Left ventricle myocardium inferior (tissue), 1 donor: Measurements from ENCODE around the gene FAM3A. TPM values are rescaled to one million over a fixed set of nuclear protein-coding genes. Genes with fewer than 3 reads are reported as not detected.

Source experiments
- DNase-seq: peaks from one replicate; pipeline ENCODE4 v3.0.0-alpha.2; 2020
- H3K27ac ChIP-seq: fragments of 200-600 bp; replicated peaks from 2 replicates; pipeline ENCODE4 v1.8.0; 2021
- H3K27me3 ChIP-seq: fragments of 200-600 bp; 2 replicates; pipeline ENCODE4 v1.8.0; 2021; ENCODE audit warnings: low read depth
- H3K36me3 ChIP-seq: fragments of 200-600 bp; 2 replicates; pipeline ENCODE4 v1.8.0; 2021
- H3K4me1 ChIP-seq: fragments of 200-600 bp; 2 replicates; pipeline ENCODE4 v1.8.0; 2021
- H3K4me3 ChIP-seq: fragments of 200-600 bp; 2 replicates; pipeline ENCODE4 v1.8.0; 2021; ENCODE audit warnings: mild to moderate bottlenecking, moderate library complexity
- H3K9me3 ChIP-seq: fragments of 200-600 bp; replicated peaks from 2 replicates; pipeline ENCODE4 v1.8.0; 2021
- intact Hi-C: fragments of 100-400 bp; cut with micrococcal nuclease; formaldehyde crosslinking; loops from one replicate; pipeline ENCODE4 v1.11.0; 2022
- total RNA-seq: library from RNA; stranded (reverse); fragmentation: NEBNext Ultra II Directional; extraction: Animal tissue kit (Norgen Biotek cat#: 25700); gene quantifications from one replicate; pipeline ENCODE4 v1.2.1, GENCODE V29; 2021
- TF ChIP-seq, protein P1 (sequence below): fragments of 200-600 bp; IDR thresholded peaks from 2 replicates; pipeline ENCODE4 v1.8.0; 2021; ENCODE audit warnings: antibody characterized with exemption, mild to moderate bottlenecking, borderline replicate concordance
- donor health status: DM: no; HTN: yes; CAD: no; lungs with severe emphysema.

Gene FAM3A
- total RNA-seq, 1 donor from 2014 or later: 52.0 TPM

DNA sequence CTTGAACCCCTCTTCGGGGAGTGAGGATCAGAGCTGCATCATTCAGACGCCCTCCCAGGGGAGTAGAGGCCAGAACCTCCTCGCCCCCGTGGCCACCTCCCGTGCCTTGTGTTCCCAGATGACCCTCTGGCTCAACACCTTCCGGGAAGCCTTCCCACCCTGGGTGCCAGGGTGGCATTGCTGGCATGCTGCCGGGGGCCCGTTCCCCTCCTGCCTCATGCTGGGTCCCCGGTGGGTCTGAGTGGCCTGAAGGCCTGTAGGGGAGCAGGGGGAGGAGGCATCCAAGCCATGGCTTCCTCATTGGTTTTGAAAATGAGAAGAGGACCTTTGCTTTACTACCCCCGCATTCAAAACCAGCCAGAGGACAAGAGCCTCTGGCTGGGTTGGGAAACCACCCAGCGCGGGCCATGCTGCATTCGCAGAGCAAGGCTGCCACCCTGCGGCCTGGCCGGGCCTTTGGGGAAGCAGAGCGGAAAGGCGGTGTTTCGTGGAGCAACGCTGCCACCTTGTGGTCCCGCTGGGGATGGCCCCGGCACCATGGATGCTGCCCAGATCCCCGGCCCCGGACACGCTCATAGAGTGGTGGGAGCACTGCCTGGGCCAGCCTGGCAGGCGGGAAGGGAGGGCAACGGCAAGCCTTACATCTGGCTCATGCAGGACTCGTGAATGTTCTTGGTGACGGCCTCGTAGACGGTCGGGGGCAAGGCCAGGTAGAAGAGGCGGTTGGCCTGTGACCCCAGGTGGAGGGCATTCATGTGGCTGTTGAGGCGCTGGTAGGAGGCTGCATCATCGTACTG is 18.7 kb upstream of the FAM3A start:
- Histone ChIP-seq H3K36me3 (peaks cover 5% of the 10 kb centered on the region), H3K9me3 (no peaks in the 10 kb centered on the region), H3K27ac (peak overlapping the region; percentile 67), H3K4me1 (peaks cover 6% of the 10 kb centered on the region), H3K4me3 (no peak overlapping the region), H3K27me3 (no peaks in the 10 kb centered on the region)
- intact Hi-C loops: no loop called here
- peak; percentile 80 for DNase-seq
- TF ChIP-seq, protein P1, sequence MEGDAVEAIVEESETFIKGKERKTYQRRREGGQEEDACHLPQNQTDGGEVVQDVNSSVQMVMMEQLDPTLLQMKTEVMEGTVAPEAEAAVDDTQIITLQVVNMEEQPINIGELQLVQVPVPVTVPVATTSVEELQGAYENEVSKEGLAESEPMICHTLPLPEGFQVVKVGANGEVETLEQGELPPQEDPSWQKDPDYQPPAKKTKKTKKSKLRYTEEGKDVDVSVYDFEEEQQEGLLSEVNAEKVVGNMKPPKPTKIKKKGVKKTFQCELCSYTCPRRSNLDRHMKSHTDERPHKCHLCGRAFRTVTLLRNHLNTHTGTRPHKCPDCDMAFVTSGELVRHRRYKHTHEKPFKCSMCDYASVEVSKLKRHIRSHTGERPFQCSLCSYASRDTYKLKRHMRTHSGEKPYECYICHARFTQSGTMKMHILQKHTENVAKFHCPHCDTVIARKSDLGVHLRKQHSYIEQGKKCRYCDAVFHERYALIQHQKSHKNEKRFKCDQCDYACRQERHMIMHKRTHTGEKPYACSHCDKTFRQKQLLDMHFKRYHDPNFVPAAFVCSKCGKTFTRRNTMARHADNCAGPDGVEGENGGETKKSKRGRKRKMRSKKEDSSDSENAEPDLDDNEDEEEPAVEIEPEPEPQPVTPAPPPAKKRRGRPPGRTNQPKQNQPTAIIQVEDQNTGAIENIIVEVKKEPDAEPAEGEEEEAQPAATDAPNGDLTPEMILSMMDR: peak; percentile 95

DNA sequence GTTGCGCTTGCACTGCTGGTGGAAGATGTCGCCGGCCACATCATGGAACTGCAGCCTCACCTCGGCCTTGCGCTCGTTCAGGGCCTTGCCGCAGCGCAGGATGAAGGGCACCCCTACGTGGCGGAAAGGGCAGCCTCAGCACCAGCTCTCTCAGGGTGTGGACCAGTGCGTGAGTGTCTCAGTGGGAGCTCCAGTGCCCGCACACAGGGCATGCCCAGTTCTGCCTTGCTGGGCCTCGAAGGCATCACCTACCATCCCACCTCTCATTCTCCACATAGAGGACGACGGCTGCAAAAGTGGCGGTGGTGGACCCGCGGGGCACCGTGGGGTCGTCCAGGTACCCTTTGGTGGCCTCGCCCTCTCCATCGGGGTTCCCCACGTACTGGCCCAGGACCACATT is 16.7 kb upstream of the FAM3A start:
- H3K27ac ChIP-seq: no peak overlapping the region
- DNase-seq: no peak
- H3K27me3 ChIP-seq: no peaks in the 10 kb centered on the region
- no peak overlapping the region for H3K4me3 ChIP-seq
- H3K9me3 ChIP-seq: no peaks in the 10 kb centered on the region
- H3K36me3 ChIP-seq: peaks cover 5% of the 10 kb centered on the region
- intact Hi-C loops: no loop called here
- H3K4me1 ChIP-seq: peaks cover 6% of the 10 kb centered on the region
- TF ChIP-seq, protein P1: no peak

DNA sequence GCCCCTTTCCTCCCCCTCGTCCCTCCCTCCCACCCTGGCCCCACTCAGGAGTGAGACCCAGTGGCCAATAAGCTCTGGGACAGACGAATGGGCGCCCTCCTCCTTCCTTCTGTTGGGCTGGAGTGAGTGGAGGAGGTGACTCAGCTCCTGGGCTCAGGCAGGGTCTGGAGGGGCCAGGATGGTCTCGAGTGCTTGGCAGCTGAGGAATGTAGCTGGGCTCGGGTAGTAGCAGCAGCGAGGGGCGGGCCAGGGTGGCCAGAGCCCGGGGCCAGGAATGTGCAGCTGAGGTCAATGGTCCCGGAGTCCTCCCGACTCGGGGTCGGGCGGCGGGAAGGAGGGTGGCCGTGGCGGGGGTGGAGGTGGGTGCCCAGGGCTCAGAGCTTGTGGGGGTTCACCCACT is 15.6 kb upstream of the FAM3A start:
- Histone ChIP-seq H3K36me3 (peaks cover 5% of the 10 kb centered on the region), H3K27me3 (no peaks in the 10 kb centered on the region), H3K4me1 (peaks cover 11% of the 10 kb centered on the region), H3K27ac (no peak overlapping the region), H3K4me3 (no peak overlapping the region), H3K9me3 (no peaks in the 10 kb centered on the region)
- intact Hi-C loops: no loop called here
- DNase-seq: no peak
- TF ChIP-seq, protein P1: no peak

DNA sequence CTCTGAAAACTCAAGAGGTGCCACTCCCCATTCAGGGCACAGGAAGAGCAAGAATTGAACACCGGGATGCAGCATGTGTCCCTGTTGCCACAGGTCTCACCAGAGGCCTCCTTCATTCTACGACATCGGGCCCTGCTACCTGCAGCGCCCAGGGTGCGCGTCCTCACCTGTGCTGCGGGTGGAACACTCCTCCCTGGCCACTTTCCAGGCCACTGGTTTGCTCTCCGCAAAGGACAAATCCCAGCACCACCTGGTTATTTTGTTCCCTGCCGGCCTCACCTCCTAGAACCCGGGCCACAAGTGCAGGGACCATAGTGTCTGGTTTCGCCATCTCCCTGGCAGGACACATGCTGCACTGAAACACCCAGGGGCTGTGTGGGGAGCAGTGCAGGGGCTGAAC is 14.3 kb upstream of the FAM3A start:
- Histone ChIP-seq H3K27ac (no peak overlapping the region), H3K4me3 (no peak overlapping the region), H3K9me3 (no peaks in the 10 kb centered on the region), H3K27me3 (no peaks in the 10 kb centered on the region), H3K36me3 (peaks cover 5% of the 10 kb centered on the region), H3K4me1 (peaks cover 11% of the 10 kb centered on the region)
- DNase-seq: no peak
- intact Hi-C loops: no loop called here
- TF ChIP-seq, protein P1: no peak

DNA sequence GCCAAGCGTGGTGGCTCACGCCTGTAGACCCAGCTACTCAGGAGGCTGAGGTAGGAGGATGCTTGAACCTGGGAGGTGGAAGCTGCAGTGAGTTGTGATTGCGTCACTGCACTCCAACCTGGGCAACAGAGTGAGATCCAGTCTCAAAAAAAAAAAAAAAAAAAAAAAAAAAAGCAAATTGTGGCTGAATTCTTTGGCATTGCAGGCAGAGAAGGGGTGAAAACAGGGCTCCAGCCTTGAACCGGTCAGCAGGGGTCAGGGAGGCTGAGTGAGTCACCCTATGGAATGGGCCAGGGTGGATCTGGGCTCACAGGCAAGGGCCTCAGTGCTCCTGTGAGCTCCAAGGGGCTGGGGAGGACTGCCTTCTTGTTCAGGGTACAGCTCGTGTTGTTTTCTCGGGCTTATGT is 13.2 kb upstream of the FAM3A start:
- H3K36me3 ChIP-seq: peaks cover 5% of the 10 kb centered on the region
- TF ChIP-seq, protein P1: no peak
- no peaks in the 10 kb centered on the region for H3K9me3 ChIP-seq
- H3K27me3 ChIP-seq: no peaks in the 10 kb centered on the region
- peaks cover 6% of the 10 kb centered on the region for H3K4me1 ChIP-seq
- H3K4me3 ChIP-seq: no peak overlapping the region
- no peak overlapping the region for H3K27ac ChIP-seq
- intact Hi-C loops: no loop called here
- DNase-seq: no peak
